Superior temporal gyrus (tissue), 1 donor: ENCODE results near the gene CPVL.
A peak's percentile ranks its signal among the peaks of the same experiment; 100 is the strongest.

ENCODE experiments used
- DNase-seq: peaks from one replicate; pipeline ENCODE4 v3.0.0-alpha.2; 2016; ENCODE audit errors: extremely low spot score

Gene CPVL

GRCh38 chr7:29146057-29146706, at the start of gene CPVL:
TSS of gene CPVL (minus strand) at chr7:29146537. CDS start at chr7:29121061, 25,476 bp downstream.
- no peak for DNase-seq

GRCh38 chr7:29194594-29195427, 48.5 kb upstream of the CPVL start, which contains the start of gene CHN2:
TSS of gene CHN2 (plus strand) at chr7:29194775.
- DNase-seq: peak; percentile 66

GRCh38 chr7:29194206-29194593, 47.9 kb upstream of the CPVL start:
- DNase-seq: no peak

- peak; percentile 38 for DNase-seq
Measured at GRCh38 chr7:29193316-29194205, 47.2 kb upstream of the CPVL start.

- peak; percentile 35 for DNase-seq
Measured at GRCh38 chr7:29192811-29193210, 46.5 kb upstream of the CPVL start.

- DNase-seq: no peak
Measured at GRCh38 chr7:29192323-29192722, 46.0 kb upstream of the CPVL start.

- DNase-seq: no peak
Measured at GRCh38 chr7:29190349-29191045, 44.2 kb upstream of the CPVL start.

GRCh38 chr7:29189743-29190201, 43.4 kb upstream of the CPVL start:
- peak; percentile 82 for DNase-seq

- no peak for DNase-seq
Measured at GRCh38 chr7:29185613-29186012, 39.3 kb upstream of the CPVL start.

- DNase-seq: no peak
Measured at GRCh38 chr7:29184599-29184998, 38.3 kb upstream of the CPVL start.

GRCh38 chr7:29179115-29179514, 32.8 kb upstream of the CPVL start:
- no peak for DNase-seq

- peak; percentile 35 for DNase-seq
Measured at GRCh38 chr7:29177963-29178600, 31.7 kb upstream of the CPVL start.

GRCh38 chr7:29173458-29173857, 27.1 kb upstream of the CPVL start:
- DNase-seq: no peak

- DNase-seq: no peak
Measured at GRCh38 chr7:29170781-29171180, 24.4 kb upstream of the CPVL start.

- no peak for DNase-seq
Measured at GRCh38 chr7:29167721-29168120, 21.4 kb upstream of the CPVL start.

- no peak for DNase-seq
Measured at GRCh38 chr7:29163854-29164253, 17.5 kb upstream of the CPVL start.

GRCh38 chr7:29162577-29162976, 16.2 kb upstream of the CPVL start:
- no peak for DNase-seq

GRCh38 chr7:29161231-29161630, 14.9 kb upstream of the CPVL start:
- no peak for DNase-seq

GRCh38 chr7:29160080-29160479, 13.7 kb upstream of the CPVL start:
- no peak for DNase-seq

- no peak for DNase-seq
Measured at GRCh38 chr7:29158795-29159423, 12.6 kb upstream of the CPVL start.
